HS-5 (cell line): Measurements from ENCODE around the gene ANKRD13B.

Experiments
- DNase-seq: peaks from one replicate; pipeline ENCODE4 v3.0.0-alpha.2; 2012; ENCODE audit warnings: low read depth

The ANKRD13B gene

DNA sequence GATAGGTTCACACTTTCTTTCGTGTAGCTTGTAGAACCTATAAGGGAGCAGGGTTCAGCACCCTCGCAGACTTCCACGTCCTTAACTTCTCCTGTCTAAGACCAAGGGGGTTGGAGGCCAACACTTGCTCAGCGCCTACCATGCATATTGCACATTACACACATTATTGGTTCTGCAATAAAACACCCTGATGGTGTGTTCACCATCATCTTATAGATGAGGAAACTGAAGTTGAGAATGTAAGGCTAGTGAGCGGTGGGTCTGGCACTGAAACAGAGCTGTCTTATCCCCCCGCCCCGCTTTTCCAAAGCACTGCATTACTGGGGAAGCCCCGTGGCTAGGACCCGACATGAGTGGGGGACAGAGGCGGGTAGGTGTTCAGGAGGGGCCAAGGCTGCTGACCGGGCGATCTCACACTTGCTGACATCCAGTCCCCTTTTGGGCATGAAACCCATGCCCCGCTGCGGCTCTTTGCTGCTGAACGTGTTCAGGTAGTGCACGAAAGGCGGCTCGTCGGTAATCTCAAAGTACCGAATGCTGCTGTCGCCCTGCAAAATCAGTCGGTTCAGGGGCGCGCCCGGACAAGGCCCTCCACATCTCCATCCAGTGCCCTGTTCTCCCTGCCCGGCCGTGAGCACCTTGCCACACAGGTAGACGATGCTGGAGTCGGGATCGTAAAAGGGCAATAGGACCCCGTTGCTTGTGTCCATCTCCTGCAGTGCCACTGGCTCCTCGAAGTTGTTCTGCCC is 23.5 kb downstream of the ANKRD13B start:
- DNase-seq = no peak

DNA sequence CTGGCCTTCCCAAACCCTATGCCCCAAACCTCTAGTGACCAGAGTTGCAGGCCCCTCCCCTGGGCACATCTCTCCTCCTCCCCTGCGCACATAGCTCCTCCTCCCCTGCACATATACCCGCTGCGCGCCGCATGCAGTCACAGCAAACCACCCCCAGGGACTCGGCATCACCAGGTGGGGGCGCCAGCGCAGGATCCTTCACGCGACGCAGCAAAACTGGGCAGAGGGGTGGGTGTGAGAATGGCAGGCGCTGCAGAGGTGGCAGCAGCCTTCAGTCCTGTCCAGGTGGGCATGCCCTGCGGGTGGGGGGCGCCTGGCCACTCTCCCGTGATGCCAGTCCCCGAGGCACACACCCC is 24.2 kb downstream of the ANKRD13B start:
- no peak for DNase-seq

DNA sequence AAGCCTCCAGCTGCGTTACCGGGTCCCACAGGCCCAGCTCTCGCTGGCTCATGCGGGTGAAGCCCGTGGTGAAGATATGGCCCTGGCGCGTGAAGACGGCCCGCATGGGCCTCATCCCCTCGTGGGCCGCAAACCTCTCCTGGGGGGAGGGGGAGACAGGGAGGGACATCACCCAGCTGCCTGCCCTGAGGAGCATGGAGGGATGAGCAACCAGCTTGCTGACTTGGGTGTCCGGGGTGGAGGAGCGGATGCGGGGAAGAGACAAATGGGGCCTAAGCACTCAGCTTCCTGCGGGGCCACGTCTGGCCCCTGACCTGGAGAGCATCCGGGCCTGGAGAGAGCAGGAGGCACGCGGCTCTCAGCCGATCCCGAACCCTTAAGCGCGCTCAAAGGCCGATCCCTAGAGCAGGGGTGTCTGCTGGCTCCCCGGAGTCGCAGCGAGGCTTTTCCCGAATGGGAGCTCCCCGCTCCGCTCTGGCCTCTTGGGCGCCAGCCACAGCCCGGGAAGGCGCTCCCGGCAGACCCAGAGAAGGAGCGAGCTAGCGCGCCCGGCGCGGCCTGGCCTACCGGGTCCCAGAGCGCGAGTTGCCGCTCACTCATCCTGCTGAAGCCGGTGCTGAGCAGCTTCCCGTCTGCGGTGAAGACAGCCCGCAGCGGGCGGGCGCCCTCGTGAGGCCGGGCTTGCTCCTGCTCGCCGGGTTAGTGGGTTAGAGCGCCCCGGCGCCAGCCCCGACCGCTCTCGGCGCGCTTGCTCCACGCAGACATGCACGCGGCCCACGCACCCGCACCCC is 24.7 kb downstream of the ANKRD13B start:
- no peak for DNase-seq

DNA sequence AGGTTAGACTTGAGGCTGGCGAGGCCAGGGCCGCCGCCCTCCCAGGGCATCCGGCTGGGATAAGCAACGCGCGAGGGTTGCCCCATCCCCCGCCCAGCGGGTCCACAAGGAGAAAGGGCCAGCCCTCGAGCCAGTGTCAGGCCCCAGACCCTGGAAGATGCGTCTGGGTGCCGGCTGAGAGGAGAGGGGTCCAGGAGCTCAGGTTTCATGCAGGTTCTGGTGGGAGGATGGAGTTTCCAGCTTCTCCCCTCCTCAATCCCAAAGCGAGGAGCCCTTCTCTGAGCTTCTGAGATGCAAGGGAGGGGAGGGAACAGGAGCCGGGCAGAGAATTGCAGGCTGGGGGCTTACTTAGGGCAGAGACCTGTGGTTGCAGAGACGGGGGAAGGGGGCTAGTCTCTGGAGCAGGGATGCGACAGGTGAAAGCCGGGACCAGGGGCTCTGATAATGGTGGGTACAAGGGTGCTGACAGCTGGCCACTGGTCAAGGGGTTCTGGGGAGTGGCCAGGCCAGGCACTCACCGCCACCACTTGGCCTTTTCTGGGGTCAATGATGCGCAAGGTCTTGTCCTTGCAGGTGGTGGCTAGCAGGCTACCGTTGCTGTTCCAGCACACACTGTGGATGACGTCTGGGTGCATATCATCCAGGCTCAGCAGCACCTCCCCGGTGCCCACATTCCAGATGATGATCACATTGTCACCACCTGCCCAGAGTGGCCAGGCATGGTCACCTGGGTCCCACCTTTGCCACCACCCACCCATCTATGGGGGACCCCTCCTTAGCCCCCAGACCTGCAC is 25.5 kb downstream of the ANKRD13B start:
- no peak for DNase-seq

DNA sequence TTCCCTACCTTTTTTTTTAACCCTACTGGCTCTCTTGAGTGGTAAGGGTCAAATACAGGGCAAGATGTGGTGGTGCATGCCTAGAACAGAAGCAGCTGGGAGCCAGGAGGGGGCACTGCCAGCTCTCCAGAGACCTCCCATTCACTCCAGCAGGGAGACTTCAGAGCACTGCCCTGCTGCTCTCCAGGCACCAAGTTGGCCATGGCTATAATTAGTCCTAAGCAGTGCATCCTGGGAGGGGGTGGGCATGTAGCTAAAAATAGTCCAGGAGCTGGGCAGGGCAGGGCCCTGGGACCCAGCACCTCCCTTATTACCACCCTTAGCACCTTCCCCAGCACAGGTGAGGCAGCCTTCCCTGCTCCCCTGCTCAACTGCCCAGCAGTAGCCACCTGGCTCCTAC is 26.3 kb downstream of the ANKRD13B start:
- no peak for DNase-seq

DNA sequence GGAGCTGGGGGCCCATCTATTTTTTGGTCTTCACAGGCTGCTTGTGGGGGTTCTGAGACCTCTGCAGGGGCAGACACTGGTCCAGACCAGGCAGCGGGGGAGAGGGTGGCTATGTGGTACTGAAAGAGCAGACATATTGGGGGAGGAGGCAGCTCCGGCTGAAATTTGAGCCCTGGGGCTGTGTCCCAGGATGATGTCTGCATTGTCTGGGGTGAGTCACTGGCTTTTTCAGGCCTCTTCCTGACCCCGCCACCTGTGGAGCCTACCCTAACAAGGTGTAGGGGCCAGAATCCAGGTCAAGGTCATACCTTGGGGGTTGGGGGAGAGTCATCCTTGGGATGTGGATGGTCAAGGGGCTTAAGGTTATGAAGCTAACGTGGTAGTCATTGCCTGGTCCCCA is 27.3 kb downstream of the ANKRD13B start:
- DNase-seq = no peak

DNA sequence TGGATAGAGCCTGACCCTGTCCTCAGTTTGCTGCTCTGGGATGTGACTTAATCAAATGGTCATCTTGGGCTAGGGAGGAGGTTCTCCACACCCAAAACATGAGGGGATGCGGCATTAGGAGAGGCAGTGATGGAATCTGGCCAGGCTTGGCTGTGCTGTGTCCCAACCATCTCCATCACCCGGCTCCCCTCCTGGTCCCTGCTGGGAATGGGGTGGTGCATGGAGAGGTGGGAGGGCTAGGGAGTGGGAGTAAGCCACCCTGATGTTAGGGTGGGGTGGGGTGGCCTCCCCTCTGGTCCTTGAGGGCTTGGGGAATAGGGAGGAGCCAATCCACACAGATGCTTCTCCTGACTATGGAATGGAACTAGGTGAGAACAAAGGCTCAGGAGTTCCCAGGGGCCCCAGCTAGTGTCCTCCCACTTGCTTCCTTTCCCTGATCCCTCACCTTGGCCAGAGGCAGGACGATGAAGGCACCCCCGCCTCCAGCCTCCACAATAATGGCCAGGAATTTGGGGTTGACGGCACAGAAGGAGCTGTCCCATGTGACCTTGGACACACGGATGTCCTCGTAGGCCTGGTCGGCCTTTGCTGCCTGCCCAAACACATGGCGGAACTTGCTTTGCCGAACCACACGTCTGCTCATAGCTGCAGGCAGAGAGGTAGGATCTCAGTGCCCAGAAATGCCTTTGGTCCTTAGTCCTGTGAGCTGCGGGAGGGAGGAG is 28.0 kb downstream of the ANKRD13B start:
- no peak for DNase-seq

DNA sequence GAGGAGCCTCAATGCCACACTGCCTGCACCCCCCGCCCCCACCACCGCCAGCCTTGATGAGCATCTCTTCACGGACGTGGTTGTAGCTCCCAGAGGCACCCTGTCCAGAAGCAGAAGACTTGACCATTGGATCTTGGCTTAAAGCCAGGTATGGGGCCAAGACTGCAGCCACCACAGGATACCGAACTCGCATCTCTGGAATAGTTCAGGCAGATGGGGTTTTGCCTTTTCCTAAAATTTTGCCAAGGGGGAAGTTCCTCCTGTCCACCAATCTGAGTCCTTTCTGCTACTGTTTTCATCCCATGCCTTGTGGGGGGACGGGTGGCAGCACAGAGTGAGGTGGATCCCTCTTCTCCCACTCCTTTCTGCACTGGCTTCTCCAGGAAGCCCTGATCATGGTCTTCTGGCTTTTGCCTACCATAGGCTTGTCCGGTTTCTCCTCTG is 28.8 kb downstream of the ANKRD13B start:
- no peak for DNase-seq

DNA sequence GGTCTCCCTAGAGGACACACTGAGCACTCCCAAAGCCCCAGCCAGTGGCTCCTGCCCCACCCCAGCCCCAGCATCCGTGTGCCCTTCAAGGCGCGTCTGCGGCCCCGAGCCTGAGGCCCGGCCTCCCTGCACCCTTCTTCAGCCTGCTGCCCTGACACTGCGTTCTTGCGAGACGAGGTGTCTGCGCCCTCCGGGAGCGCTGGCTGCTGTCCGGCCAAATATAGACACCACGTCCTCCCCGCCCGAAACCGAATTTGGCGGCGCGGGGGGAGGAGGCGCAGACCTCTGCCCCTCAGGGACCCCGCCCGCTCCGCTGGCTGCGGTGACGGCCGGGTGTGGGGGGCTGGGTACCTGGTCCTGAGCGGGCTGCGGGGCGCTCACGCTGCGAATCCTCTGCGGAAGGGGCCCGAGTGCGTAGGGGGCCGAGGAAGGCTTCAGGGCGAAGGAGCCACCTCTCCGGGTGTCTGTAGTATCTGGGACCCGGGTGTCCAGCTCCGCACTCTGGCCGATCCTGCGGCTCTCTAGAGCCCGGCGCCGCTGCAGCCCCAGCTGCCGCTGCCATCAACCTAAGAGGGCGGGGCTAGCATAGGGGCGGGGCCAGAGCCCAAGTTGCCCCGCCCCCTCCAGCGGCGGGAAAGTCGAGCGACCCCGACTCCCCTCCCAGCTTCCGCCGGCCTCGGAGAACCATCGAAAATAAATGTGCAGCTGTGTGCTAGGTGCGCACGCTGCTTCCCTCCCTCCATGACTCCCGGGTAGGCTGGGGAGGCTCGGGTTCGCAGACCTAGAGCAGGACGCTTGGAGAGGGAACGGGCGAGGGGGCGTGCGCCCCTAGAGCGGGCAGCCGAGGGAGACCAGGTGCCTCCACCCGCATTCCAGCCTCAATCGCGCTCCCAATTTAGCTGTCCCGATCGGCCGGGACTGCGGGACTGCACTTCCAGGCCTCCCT is 29.7 kb downstream of the ANKRD13B start, which contains the start of gene CORO6:
Gene CORO6 (minus strand): TSS at position 576 of the 946 bp plus-strand sequence. CDS start 1,491 bp downstream, outside the sequence.
- DNase-seq = no peak

DNA sequence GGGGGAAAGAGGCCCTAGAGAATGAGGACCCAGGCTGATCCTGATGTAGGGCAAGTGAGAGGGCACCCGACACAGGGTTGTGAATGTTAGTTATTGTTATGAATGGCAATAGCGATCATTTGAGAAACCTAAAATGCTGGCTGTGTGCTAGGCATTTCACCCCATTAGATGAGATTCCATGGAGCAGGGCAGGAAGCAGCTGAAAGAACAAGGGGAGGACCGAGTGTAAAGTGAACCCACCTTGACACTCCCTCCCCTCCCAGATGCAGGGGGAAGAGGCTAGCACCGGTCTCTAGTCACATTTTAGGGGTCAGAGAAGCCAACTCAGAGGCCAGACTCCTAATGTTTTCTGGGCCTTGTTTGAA is 30.3 kb downstream of the ANKRD13B start:
- DNase-seq = no peak

DNA sequence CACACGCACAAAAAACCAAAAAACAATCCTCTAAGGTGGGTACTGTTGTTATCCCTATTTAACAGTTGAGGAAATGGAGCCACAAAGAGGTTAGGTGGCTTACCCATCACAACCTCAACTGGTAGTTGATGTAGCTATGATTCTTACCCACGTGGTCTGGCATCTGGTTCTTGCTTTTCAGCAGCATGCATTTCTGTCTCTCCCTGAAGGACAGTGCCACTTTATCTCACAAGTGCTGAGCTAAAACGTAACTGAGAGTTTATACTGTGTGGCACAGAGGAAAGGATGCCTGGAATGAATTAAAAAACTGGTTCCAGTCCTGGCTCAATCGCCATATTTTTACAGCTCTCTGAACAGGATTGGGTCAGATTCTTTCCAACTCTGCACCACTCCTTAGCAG is 31.7 kb downstream of the ANKRD13B start:
- DNase-seq = no peak

DNA sequence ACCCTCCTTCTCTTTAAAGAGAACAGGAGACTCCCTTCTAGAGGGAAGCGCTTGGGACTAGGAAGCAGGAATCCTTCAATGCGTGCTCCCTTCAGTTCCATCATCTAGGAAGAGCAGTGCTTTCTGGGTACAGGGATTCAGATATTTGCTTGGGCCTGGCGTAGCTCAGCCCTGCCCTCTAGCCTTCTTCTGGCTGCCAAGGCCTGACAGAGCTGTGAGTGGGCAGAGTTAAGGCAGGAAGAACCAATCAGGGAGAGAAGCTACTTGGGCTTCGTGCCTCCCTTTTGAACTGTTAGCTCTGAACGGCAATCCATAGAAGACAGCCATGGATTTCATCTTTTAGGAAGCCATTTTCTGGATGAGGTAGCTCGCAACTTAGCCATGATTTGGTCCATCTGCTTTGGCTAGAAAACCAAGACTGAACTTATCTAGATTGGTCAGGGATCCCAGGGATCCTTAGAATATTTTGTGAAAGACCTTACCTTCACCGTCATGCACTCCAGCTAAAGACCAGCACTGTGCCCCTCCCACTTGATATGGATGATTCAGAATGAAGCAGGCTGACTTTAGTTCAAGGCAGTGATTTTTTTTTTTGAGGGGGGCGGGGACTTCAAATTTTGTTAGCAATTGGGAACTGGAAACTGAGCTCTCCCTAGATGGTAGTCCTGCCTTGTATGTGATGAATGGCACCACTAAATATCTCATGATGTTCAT is 32.3 kb downstream of the ANKRD13B start:
- no peak for DNase-seq

DNA sequence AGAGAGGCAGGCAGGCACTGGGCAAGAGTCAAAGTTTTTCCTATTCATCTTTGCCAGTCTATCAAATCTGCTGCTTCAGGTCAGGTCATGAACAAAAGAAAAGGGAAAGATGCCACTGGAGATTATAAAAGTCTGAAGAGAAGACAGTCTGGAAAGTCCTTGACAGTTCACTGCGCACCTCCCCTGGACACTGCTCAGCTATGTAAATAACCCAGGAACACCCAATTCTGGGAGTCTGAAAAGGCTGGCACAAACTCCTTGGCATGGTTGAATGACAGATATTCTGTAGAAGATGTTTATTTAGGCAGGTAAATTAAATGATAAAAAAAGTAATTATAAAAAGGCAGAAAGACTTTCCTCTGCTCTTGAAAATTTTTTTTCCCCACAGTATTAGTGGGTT is 35.0 kb downstream of the ANKRD13B start:
- DNase-seq = no peak

DNA sequence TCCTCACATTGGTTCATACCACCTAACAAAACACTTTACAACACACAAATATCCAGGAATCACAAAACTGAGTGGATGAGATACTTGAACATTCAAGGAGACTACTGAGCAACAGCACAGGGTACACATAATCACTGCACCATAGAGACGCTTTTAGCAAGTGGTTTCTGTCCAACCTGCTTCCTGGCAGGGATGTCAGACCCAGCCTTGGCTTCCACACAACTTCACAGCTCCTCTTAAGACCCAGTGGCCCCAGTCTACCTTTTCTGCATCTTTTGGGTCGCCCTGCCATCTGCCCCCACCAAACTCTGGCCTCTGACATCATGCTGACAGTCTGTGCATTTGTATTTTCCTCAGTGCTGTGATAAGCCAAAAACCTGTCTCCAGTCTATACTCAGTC is 35.7 kb downstream of the ANKRD13B start:
- DNase-seq = no peak

DNA sequence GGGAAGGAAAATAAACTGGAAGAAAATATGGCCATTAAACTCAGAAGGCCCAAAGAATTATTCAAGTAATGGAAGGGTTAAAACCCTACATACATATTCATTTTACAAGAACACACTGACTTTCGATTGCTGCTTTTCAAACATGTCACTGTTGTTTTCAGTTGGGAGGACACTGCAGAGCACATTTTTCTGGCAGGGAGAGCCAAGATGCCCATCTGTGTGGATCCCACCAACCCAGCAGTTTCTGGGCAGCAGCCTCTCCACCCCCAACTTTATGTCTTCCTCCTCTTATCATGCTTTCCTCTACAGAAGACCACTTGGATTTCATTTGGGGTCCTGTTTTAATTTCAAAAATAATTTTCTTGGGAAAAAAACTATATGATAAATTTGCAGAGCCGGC is 36.9 kb downstream of the ANKRD13B start:
- no peak for DNase-seq

DNA sequence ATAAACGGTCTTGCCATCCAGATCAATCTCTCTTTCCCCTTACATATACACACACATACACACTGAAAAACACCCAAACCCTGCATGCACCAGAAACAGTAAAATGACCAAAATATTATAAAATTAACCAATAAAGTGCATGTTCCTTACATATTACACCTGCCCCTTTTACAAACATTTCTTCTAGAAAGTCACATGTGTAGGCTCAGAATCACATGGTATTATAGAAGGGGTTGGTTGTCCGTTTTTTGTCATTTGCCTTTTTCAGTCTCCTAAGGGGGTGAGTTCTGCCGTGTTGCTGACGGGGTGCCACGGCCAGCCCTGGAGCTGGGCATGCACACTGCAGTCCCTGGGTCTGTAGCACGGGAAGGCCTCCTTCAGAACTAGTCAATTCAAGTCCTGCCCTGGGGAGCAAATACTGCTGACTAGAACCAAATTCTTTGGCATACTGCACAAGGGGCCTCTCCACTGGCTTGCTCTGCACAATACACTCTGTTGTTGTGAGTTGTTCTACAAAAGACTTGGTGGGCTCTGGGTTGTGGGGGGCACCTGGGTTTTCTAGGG is 37.8 kb downstream of the ANKRD13B start:
- no peak for DNase-seq

DNA sequence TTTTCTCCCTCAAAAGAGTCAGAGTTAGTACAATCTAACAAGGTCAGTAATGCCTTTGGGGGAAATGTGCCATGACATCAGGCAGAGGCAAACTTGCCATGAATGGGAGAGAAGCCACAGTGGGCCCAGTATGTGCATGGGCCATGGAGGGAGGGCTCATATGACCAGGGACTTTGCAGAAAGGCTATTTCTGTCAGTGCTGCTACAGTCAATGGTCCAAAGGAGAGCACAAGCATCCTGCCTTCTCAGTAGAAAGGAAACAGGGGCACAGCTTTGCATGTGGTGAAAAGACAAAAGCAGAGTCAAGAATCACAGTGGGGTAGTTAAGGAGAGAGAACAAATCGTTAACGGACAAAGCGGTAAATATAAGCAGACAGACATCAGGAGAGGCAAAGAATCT is 41.0 kb downstream of the ANKRD13B start:
- DNase-seq = no peak

DNA sequence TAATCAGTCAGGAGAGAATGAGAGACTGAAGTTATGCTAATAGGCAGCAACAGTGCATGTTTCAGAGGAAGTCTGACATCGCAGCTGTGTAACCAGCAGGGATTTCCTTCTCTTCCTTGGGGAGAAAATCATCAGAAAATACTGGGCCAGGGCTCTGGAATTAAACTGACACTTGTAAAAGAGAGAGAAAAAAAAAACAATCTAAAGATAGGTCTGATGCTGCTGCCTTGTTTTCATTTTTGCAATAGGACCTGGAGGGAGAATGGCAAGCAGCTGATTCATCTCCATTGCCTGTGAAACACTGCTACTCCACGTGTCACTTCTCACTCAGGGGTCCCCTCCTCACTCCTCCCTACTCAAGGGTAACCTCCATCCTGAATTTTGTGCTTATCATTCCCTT is 47.5 kb downstream of the ANKRD13B start:
- no peak for DNase-seq

DNA sequence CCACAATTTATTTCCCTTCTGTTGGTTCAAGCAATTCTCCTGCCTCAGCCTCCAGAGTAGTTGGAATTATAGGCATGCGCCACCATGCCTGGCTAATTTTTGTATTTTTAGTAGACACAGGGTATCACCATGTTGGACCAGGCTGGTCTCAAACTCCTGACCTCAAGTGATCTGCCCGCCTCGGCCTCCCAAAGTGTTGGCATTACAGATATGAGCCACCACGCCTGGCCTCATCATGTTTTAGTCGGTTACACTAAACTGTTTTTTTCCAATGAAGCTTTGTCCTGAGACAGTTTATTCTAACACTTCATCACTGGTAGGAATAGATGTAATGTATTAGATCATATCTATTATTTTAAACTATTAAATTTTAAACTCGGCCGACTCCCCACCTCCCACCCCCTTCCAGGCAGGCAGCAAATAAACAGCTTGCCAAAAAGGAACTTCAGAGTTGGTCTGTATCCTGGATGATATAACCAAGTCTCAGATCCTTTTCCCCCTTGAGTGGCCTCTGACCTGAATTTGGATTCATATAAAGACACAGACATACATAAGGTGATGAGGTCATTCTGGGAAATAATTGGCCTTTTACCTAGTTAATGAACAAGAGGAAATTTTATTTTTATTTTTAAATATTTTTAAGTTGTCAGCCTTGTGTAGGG is 48.2 kb downstream of the ANKRD13B start:
- no peak for DNase-seq
